Activated CD8-positive, alpha-beta T cell treated with anti-CD3 and anti-CD28 coated beads, Interleukin-2, amount 10 ng/mL, durations not matched to agents 7 days and 5 days (primary cell): Measurements from ENCODE around the gene LDB2. TPM values are rescaled to one million over a fixed set of nuclear protein-coding genes. Genes with fewer than 3 reads are reported as not detected.

Experiments used
- ATAC-seq: fragments of 150-1000 bp; cut with Tn5 transposase; one replicate; pipeline ENCODE4 v1.10.0; 2021; ENCODE audit warnings: moderate library complexity
- CTCF ChIA-PET: fragments of 350-600 bp; sonication (Branson Sonifier 250); formaldehyde crosslinking; loops from one replicate; lab custom pipeline; 2021; ENCODE audit warnings: antibody characterized with exemption; lab: Charles Lee
- POLR2A ChIA-PET: fragments of 350-600 bp; sonication (Branson Sonifier 250); formaldehyde crosslinking; loops from one replicate; lab custom pipeline; 2021; ENCODE audit warnings: antibody characterized with exemption; lab: Charles Lee
- DNase-seq: peaks from one replicate; pipeline ENCODE4 v3.0.0-alpha.2; 2020
- H3K27ac Mint-ChIP-seq: one replicate; pipeline ENCODE4 v1.8.0; 2021; ENCODE audit warnings: mild to moderate bottlenecking, mixed read lengths
- H3K27me3 Mint-ChIP-seq: one replicate; pipeline ENCODE4 v1.8.0; 2021; ENCODE audit warnings: low read depth, mixed read lengths
- H3K36me3 Mint-ChIP-seq: one replicate; pipeline ENCODE4 v1.8.0; 2021; ENCODE audit warnings: low read depth, mixed read lengths
- H3K4me1 Mint-ChIP-seq: one replicate; pipeline ENCODE4 v1.8.0; 2021; ENCODE audit warnings: low read depth, mixed read lengths
- H3K4me3 Mint-ChIP-seq: one replicate; pipeline ENCODE4 v1.8.0; 2021; ENCODE audit warnings: mild to moderate bottlenecking, mixed read lengths
- H3K9me3 Mint-ChIP-seq: one replicate; pipeline ENCODE4 v1.8.0; 2022; ENCODE audit warnings: mixed read lengths; ENCODE audit not compliant: insufficient read depth
- total RNA-seq, 2 experiments: library from RNA; stranded (reverse); gene quantifications; one replicate each; pipeline ENCODE4 v1.2.3, GENCODE V29; 2021

The LDB2 gene
- total RNA-seq, 2 experiments from 2014 or later: not detected

DNA sequence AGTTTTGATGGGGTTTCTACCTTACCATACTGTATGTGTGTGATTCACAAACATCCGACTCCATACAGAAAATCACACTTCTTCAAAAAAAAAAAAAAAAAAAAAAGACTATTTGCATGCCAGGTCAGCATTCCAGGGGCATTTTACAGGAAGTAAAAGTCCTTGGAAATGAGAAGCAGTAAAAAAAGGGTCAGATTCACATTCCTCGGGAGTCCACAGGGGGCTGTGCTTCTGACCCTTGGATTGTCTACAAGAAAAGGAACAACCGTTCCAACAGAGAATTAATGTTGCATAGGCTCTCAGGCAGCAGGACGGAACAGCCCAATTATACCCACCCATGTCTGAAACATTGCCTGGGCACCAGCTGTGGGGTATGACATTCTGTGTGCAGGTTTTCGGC, 290.3 kb downstream of the LDB2 start:
- ChIA-PET CTCF (no interaction called here), POLR2A (no interaction called here)
- Mint-ChIP-seq H3K4me3 (no peak overlapping the region), H3K9me3 (no peaks in the 10 kb centered on the region), H3K27me3 (no peaks in the 10 kb centered on the region), H3K27ac (no peak overlapping the region), H3K36me3 (no peaks in the 10 kb centered on the region), H3K4me1 (no peaks in the 10 kb centered on the region)
- ATAC-seq (no peak), DNase-seq (no peak)

DNA sequence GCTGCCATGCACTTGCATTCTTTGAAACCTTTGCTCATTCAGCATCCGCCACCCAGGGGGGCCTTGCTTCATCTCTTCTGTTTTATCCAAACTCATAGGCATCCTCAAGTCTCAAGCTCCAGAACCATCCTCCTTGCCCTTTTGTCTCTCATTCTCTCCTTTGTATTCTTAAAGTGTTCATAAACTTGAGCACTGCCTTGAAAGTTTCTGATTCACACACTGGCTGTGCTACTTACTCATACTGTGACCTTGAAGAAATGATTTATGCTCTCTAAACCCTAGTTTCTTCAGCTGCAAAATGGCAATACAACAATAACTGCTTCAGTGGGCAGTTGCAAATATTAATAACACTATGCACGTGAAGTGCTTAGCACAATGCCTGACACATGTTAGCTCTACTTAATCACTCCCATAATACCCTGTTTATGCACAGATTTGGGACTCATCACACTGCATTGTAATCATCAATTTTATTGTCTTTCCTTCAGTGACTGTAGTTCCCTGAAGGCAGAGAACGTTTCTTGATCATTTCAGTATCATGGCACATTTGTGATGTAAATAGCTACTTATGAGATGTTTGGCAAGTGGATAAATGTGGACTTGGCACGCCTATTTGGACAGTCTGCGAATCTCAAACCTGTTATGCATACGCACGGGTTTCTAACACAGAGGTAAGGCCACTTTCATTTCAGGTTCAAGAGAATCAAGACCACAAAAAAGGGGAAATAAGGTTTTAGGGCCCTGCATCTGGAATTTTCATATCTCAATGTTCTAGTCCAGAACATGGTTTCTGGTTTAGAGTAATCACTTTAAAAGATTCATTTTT, 291.0 kb downstream of the LDB2 start:
- CTCF ChIA-PET: no interaction called here

DNA sequence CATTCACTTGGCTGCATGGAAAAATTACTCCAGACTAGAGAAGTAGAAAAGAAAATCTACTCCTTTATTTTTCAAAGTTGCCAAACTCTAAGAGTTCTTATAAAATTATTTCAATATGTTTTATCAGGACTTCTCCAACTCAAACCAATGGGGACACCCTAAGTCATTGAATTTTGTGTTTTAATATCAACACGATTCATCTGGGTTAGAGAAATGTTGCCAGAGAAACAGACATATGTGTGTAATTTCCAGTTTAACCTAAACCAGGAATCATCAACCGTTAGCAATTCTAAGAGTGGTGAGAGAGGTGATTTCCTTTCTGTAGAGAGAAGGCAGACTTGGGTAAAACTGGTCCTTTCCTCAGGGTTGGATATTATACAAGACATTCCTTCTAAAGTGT, 291.8 kb downstream of the LDB2 start:
- ATAC-seq (no peak), DNase-seq (no peak)
- no peaks in the 10 kb centered on the region for H3K4me1 Mint-ChIP-seq
- ChIA-PET POLR2A (no interaction called here), CTCF (no interaction called here)
- no peaks in the 10 kb centered on the region for H3K9me3 Mint-ChIP-seq
- no peaks in the 10 kb centered on the region for H3K36me3 Mint-ChIP-seq
- H3K27me3 Mint-ChIP-seq: no peaks in the 10 kb centered on the region
- H3K4me3 Mint-ChIP-seq: no peak overlapping the region
- no peak overlapping the region for H3K27ac Mint-ChIP-seq

More for the DNA sequence above, 291.0 kb downstream of the LDB2 start:
- no peak for DNase-seq
- Mint-ChIP-seq H3K4me3 (no peak overlapping the region), H3K27ac (no peak overlapping the region), H3K4me1 (no peaks in the 10 kb centered on the region), H3K27me3 (no peaks in the 10 kb centered on the region), H3K9me3 (no peaks in the 10 kb centered on the region), H3K36me3 (no peaks in the 10 kb centered on the region)
- ATAC-seq: no peak
- POLR2A ChIA-PET: no interaction called here

DNA sequence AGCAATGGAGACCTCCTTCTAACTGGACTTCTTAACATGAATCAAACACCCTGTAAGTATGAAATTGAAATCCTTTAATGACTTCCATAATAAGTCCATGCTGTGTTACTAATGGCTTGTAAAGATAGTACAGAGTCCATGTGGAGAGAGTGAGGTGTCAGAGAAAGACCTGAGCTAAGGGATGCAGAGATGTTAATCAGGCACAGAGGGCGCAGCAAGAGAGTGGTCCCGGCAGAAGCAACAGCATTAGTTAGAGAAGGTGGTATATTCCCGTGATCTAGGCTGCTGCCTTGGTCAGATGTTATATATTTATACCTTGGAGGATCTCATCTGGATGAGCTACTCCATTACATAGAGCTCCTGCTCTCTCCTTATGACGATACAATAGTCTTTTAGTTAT, 295.3 kb downstream of the LDB2 start:
- ChIA-PET POLR2A (no interaction called here), CTCF (no interaction called here)
- H3K4me1 Mint-ChIP-seq: no peaks in the 10 kb centered on the region
- no peaks in the 10 kb centered on the region for H3K9me3 Mint-ChIP-seq
- no peaks in the 10 kb centered on the region for H3K27me3 Mint-ChIP-seq
- ATAC-seq: no peak
- no peak overlapping the region for H3K4me3 Mint-ChIP-seq
- DNase-seq: no peak
- no peaks in the 10 kb centered on the region for H3K36me3 Mint-ChIP-seq
- no peak overlapping the region for H3K27ac Mint-ChIP-seq

DNA sequence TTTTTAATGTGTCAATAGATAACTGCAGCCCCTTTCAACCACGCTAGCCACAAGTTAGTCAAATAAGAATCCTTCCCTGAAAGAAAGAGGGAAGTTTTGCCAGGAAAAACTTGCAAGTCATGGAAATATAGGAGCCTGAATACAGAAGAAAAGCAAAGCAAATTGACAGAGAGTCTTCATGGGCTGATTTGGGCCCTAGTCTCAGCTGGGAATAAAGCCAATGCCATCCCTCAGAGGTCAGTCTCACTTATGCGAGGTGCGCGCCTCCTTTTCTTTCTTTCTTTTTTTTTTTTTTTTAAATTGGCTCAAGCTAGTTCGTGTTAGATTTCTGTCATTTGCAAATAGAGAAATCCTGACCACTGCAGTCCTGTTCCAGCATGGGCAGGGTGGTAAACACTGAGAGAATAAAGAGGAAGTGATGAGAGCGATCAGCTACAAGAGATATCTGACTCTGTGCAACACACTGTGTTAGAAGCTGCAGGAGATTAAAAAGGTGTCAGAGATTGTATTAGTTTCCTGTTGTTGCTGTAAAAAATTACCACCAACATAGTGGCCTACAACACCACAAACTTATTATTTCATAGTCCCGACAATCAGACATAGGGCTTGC, 299.7 kb downstream of the LDB2 start:
- no peak for ATAC-seq
- no peak for DNase-seq
- no peak overlapping the region for H3K4me3 Mint-ChIP-seq
- ChIA-PET POLR2A (no interaction called here), CTCF (no interaction called here)
- no peak overlapping the region for H3K27ac Mint-ChIP-seq
- no peaks in the 10 kb centered on the region for H3K27me3 Mint-ChIP-seq
- H3K36me3 Mint-ChIP-seq: no peaks in the 10 kb centered on the region
- H3K4me1 Mint-ChIP-seq: no peaks in the 10 kb centered on the region
- no peaks in the 10 kb centered on the region for H3K9me3 Mint-ChIP-seq

DNA sequence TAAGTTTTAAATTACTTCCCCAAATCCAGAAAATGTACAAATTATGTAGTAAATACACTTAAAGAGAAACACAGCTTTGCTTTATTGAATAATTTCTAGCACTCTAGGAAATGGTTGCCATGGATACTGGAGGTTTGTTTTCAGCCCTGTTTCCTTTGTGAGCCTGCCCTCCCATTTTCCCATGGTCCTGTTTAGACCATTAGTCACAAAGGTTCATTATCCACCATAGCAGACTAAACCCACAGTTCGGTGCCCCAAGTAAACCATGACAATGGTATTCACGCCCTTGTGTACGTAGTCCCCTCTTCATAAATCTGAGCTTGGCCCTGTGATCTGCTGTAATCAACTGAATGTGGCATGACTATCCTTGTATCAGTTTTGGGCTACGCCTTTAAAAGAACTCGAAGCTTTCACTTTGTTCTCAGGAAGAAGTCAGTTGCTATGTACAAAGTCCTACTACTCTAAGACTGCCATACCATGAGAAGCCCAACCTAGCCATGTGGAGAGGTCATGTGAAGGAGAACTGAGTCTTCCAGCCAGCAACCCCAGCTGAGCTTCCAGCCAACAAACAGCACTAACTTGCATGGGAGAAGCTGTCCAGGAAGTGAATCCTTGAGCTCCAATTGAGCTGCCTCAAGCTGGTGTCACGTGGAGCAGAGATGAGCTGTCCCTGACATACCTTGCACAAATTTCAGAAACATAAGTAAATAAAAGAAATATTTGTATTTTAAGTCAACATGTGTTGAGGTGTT, 300.4 kb downstream of the LDB2 start:
- H3K27ac Mint-ChIP-seq: no peak overlapping the region
- H3K36me3 Mint-ChIP-seq: no peaks in the 10 kb centered on the region
- no peaks in the 10 kb centered on the region for H3K4me1 Mint-ChIP-seq
- no peak for DNase-seq
- H3K9me3 Mint-ChIP-seq: no peaks in the 10 kb centered on the region
- H3K27me3 Mint-ChIP-seq: no peaks in the 10 kb centered on the region
- CTCF ChIA-PET: no interaction called here
- no peak for ATAC-seq
- H3K4me3 Mint-ChIP-seq: no peak overlapping the region
- POLR2A ChIA-PET: no interaction called here

DNA sequence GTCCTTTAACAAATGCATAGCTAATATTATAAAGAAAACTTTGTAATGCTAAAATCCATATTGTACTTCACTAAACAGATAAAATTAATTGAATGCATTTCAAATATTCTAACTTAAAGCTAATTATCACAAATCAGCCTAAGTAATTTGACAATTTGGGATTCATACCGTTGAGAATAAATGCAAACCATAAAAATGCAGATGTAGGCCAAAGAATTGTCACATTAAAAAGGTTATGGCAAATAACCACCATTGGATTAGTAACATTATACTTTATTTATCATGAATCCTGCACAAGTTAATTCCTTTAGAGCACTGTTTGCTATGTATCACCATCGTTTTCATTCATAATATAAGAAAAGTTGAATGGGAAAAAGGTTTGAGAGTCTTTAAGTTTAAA, 301.0 kb downstream of the LDB2 start:
- H3K9me3 Mint-ChIP-seq: no peaks in the 10 kb centered on the region
- H3K36me3 Mint-ChIP-seq: no peaks in the 10 kb centered on the region
- no peak overlapping the region for H3K27ac Mint-ChIP-seq
- ATAC-seq: no peak
- CTCF ChIA-PET: no interaction called here
- POLR2A ChIA-PET: no interaction called here
- H3K4me1 Mint-ChIP-seq: no peaks in the 10 kb centered on the region
- no peak for DNase-seq
- H3K4me3 Mint-ChIP-seq: no peak overlapping the region
- no peaks in the 10 kb centered on the region for H3K27me3 Mint-ChIP-seq

DNA sequence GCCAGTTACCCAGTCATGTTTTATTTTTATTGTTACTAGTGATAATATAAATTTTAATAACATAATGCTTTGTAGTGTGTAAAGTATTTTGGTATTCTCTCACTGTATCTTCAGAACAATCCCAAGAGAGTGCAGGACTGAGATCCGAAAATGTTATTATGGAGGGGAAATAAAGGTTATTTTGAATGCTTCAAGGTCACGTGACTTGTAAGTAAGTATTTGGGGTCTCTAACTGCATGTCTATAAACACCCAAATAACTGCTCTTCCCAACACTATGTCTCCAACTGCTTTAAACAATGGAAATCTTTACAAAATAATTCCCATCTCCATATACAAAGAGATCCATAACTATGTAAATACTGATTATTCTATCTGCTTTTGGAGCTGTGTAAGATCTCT, 302.2 kb downstream of the LDB2 start:
- POLR2A ChIA-PET: no interaction called here
- CTCF ChIA-PET: no interaction called here
- DNase-seq (no peak), ATAC-seq (no peak)
- Mint-ChIP-seq H3K36me3 (no peaks in the 10 kb centered on the region), H3K4me3 (no peak overlapping the region), H3K4me1 (no peaks in the 10 kb centered on the region), H3K9me3 (no peaks in the 10 kb centered on the region), H3K27ac (no peak overlapping the region), H3K27me3 (no peaks in the 10 kb centered on the region)

DNA sequence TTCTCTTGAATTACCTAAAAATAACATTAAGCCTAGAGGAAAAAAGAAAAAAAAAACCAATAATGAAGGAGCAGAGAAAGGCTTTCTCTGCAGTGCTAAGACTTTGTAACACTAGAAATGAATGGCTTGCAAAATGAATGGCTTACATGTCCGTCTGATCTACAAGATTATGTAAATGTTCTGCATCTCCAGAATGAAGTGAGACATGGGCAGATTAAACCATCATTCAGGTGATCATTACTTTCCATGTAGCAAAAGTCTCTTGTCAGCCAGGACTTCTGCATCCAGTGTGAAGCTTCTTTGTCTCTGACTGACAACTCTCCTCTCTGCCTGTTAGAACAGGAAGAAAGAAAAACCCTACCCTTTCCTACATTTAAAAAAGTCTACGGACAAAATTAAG, 304.3 kb downstream of the LDB2 start:
- POLR2A ChIA-PET: no interaction called here
- ATAC-seq (no peak), DNase-seq (no peak)
- Mint-ChIP-seq H3K27ac (no peak overlapping the region), H3K27me3 (no peaks in the 10 kb centered on the region), H3K9me3 (no peaks in the 10 kb centered on the region), H3K36me3 (no peaks in the 10 kb centered on the region), H3K4me1 (no peaks in the 10 kb centered on the region), H3K4me3 (no peak overlapping the region)
- CTCF ChIA-PET: no interaction called here

DNA sequence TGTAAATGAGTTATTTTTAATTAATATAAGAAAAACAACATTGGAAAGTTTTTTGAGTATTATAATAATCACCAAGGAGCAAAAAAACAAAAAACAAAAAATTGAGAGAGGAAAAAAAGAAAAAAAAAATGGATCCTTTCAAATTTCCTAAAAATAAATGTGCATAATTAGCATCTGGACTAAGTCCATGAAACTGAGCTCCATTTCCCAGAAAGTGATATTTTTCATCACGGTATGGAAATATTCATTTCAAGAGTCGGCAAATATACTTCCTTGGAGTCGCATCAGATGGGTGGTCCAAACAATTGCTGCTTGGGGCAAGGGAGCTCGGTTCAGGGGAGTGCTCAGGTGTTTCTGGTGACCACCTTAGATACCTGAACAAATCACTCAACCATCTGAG, 305.1 kb downstream of the LDB2 start:
- Mint-ChIP-seq H3K4me1 (no peaks in the 10 kb centered on the region), H3K9me3 (no peaks in the 10 kb centered on the region), H3K4me3 (no peak overlapping the region), H3K27ac (no peak overlapping the region), H3K27me3 (no peaks in the 10 kb centered on the region), H3K36me3 (no peaks in the 10 kb centered on the region)
- POLR2A ChIA-PET: no interaction called here
- CTCF ChIA-PET: interaction anchor here (0.7 kb wide), 1 partner anchor 1294 kb away, joined by 3 read pairs; no protein-coding TSS in a partner anchor
- no peak for ATAC-seq
- no peak for DNase-seq

DNA sequence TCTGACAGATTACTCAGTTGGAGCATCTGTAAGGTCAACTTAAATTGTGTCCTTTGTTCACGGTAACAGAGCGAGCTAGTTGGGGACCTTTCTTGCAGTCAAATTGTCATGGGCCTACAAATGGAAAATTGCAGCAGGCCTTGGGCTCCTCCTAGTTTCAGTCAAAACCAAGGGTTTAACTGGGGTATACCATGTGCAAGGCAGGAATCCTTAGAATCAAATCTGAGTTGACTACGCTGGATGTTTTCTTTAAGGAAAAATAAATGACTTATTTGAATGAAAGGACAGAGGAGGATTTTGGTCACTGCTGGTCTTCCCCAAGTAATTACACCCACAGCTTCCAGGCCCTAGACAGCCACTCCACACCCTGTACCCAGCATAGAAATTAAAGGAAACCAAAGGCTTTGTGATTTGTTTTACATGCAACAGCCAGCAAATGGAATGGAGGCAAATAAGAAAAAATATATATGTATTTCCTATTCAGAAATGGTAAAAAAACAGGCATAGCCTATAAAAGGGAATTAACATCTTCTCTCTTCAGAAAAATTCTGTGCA, 307.1 kb downstream of the LDB2 start:
- Mint-ChIP-seq H3K27ac (no peak overlapping the region), H3K4me1 (no peaks in the 10 kb centered on the region), H3K27me3 (no peaks in the 10 kb centered on the region), H3K36me3 (no peaks in the 10 kb centered on the region), H3K9me3 (no peaks in the 10 kb centered on the region), H3K4me3 (no peak overlapping the region)
- ChIA-PET CTCF (no interaction called here), POLR2A (no interaction called here)
- ATAC-seq: no peak
- DNase-seq: no peak

DNA sequence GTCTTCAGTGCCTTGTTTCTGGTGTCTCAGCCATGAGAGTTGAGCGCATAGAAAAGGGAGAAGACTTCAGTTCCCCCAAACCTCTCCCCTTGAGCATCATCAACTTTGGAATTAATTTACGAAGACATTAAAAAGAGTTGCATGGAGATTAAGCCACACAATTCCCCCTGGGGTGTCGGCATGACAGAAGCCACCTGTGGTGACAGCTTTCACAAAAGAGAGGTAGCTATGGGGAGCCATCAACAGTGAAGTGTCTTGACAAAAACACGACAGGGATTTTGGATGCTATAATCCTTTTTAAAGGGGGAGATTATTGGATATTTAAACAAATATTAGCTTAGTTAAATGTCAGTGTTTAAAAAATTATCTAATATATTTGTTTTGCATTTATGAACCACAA, 307.6 kb downstream of the LDB2 start:
- DNase-seq (no peak), ATAC-seq (no peak)
- Mint-ChIP-seq H3K36me3 (no peaks in the 10 kb centered on the region), H3K27me3 (no peaks in the 10 kb centered on the region), H3K4me3 (no peak overlapping the region), H3K27ac (no peak overlapping the region), H3K4me1 (no peaks in the 10 kb centered on the region), H3K9me3 (no peaks in the 10 kb centered on the region)
- ChIA-PET POLR2A (no interaction called here), CTCF (no interaction called here)
